Frontal cortex (tissue), 1 donor: ENCODE results near the gene C7orf33. TPM values are rescaled to one million over a fixed set of nuclear protein-coding genes. Genes with fewer than 3 reads are reported as not detected.

Source experiments
- total RNA-seq: library from RNA; depleted of rRNA; stranded (reverse); fragments of >200 nt; gene quantifications from one replicate; pipeline ENCODE4 v1.2.3, GENCODE V29; 2014

The C7orf33 gene
- total RNA-seq, 1 donor from 2014 or later, result not detected

Other genes starting within 250 kb of the C7orf33 start
- gene CUL1, start 108.1 kb downstream of the C7orf33 start, total RNA-seq, result 62.8 TPM